Measurements from ENCODE around the gene PON1.

Gene PON1

GRCh38 chr7:95311389-95311788 lies 12.9 kb downstream of the PON1 start:
- DNase-seq (ENCODE audit: low read depth), result no peak
- no peak overlapping the region for H3K4me3 ChIP-seq (ENCODE audit: control insufficient read depth, low read depth, low read length)
- no peak for TF ChIP-seq CTCF (conservative IDR thresholded peaks at IDR 0.05; ENCODE audit: control insufficient read depth, insufficient read depth, low read depth, low read length)

GRCh38 chr7:95309951-95310350 lies 14.4 kb downstream of the PON1 start:
- DNase-seq (ENCODE audit: low read depth), result no peak
- no peak overlapping the region for H3K4me3 ChIP-seq (ENCODE audit: control insufficient read depth, low read depth, low read length)
- no peak for TF ChIP-seq CTCF (conservative IDR thresholded peaks at IDR 0.05; ENCODE audit: control insufficient read depth, insufficient read depth, low read depth, low read length)

DNA sequence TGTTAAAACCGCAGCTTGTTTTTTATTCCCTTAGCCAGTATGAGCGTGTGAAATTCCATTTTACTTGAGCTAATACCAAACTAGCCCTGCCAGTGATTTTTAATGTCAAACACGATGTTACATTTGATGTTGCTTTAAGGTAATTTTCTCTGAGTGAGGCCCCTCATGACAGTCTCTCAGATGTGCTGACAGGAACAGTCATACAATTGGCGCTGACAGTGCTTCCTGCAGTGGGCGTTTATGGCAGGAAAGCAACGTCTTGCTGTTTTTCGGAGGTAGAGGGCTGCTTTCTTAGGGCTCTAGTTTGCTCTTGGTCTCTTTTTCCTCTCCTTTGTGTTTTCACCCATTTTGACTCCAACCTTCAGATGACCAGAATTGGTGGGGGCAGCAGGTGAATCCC lies 19.3 kb downstream of the PON1 start:
- no peak for TF ChIP-seq CTCF (conservative IDR thresholded peaks at IDR 0.05; ENCODE audit: control insufficient read depth, insufficient read depth, low read depth, low read length)
- no peak overlapping the region for H3K4me3 ChIP-seq (ENCODE audit: control insufficient read depth, low read depth, low read length)
- DNase-seq (ENCODE audit: low read depth), result peak; percentile 23

DNA sequence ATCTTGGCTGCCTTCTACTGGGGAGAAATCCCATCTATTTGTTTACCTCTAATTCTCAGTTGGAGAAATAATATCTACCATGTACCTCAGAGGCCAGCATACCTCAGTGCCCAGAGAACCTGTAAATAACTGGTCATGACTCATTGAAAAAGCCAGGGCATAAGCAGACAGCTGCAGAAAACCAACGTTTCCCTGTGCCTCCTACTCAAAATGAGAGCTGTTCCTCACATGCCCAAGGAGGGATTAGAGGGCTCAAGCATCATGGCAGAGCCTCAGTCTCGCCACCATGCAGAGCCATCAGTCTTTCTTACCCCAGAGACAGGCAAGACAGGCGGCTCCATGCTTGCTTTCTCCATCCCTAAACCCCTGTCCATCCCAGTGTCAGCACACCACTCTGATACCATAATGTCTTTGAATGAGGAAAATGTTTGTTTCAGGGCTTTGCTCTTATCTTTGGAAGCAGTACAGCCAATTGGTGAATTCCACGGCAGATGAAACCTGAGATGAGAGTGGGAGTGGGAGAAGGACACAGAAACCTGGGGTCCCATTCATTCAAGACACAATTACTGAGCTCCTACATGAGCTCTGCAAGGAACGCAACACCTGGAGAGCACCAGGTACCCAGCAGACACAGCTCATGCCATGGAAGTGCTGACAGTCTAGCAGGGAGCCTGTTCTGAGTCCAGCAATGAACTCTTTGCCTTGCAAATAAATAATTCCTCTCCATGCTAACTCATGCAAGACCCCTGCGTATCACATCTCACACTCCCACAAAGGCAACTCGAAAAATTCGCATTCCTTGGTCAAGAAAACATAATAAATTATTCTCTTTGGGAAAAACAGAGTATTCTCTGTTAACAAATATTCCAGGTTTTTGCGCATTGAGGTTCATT lies 21.1 kb downstream of the PON1 start:
- no peak for TF ChIP-seq CTCF (conservative IDR thresholded peaks at IDR 0.05; ENCODE audit: control insufficient read depth, insufficient read depth, low read depth, low read length)
- no peak overlapping the region for H3K4me3 ChIP-seq (ENCODE audit: control insufficient read depth, low read depth, low read length)
- no peak for DNase-seq (ENCODE audit: low read depth)

DNA sequence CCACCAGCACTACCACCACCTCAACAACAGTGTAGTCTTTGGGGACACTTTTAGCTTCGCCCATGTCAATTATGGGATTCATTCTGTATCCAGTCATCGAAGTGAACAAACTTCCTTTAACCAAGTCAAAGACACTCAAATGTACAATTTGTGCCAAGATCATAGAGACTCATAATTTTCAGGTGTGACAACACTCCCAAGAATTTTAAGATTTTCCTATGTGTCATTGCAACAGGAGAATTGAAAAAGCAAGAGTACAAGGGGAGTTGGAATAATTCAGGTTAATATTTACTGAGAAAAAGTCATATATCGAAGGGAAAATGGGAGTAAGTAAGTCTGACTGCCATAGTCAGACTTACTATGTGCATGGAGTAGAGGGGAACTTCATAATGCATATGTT lies 26.2 kb downstream of the PON1 start:
- no peak overlapping the region for H3K4me3 ChIP-seq (ENCODE audit: control insufficient read depth, low read depth, low read length)
- TF ChIP-seq CTCF (conservative IDR thresholded peaks at IDR 0.05; ENCODE audit: control insufficient read depth, insufficient read depth, low read depth, low read length), result no peak
- DNase-seq (ENCODE audit: low read depth), result no peak

DNA sequence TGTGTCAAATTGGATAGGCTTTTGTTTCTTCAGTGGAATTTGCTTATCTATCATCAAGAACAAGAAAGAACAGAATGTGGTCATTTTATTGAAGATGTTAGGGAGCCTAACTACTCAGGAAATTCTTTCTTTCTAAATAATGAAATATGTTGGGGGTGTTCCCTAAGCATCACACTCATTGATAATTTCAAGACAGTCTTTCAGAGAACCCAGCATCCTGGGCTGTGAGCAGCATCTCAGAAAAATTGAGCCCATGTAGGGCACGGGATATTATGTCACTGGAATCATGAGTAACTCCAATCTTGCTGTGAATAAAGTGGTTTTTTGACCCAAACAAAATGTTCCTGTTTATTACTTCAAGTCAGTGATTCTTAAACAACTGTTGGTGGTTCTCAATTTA lies 27.3 kb downstream of the PON1 start:
- no peak overlapping the region for H3K4me3 ChIP-seq (ENCODE audit: control insufficient read depth, low read depth, low read length)
- no peak for DNase-seq (ENCODE audit: low read depth)
- TF ChIP-seq CTCF (conservative IDR thresholded peaks at IDR 0.05; ENCODE audit: control insufficient read depth, insufficient read depth, low read depth, low read length), result no peak

Data from fibroblast of mammary gland (primary cell).